SU-DHL-6 (cell line): ENCODE data around the gene REPS1.

Source experiments
- EZH2phosphoT487 ChIP-seq: fragments of 200-600 bp; sonication (generic), shearing (Covaris generic); conservative IDR thresholded peaks from 2 replicates; pipeline ENCODE4 v1.6.1; 2018; ENCODE audit warnings: mild to moderate bottlenecking, antibody characterized with exemption, low read length, moderate library complexity, mixed read lengths
- TF ChIP-seq, protein P1 (sequence below): fragments of 200-600 bp; sonication (generic); IDR thresholded peaks from one replicate; pipeline ENCODE4 v1.5.1; 2017; ENCODE audit warnings: antibody characterized with exemption, mild to moderate bottlenecking, low read length, moderate library complexity; ENCODE audit not compliant: insufficient read depth, poor library complexity, severe bottlenecking

DNA sequence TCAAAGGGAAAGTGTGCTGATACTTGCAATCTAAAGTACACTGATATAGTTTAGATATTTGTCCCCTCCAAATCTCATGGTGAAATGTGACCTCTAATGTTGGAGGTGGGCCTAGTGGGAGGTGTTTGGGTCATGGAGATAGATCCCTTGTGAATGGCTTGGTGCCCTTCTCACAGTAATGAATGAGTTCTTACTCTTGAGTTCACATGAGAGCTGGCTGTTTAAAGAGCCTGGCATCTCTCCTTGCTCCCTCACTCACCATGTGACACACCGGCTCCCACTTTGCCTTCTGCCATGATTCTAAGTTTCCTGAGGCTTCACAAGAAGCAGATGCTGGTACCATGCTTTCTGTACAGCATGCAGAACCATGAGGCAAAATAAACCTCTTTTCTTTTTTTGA, 78.1 kb downstream of the REPS1 start:
- TF ChIP-seq, protein P1, sequence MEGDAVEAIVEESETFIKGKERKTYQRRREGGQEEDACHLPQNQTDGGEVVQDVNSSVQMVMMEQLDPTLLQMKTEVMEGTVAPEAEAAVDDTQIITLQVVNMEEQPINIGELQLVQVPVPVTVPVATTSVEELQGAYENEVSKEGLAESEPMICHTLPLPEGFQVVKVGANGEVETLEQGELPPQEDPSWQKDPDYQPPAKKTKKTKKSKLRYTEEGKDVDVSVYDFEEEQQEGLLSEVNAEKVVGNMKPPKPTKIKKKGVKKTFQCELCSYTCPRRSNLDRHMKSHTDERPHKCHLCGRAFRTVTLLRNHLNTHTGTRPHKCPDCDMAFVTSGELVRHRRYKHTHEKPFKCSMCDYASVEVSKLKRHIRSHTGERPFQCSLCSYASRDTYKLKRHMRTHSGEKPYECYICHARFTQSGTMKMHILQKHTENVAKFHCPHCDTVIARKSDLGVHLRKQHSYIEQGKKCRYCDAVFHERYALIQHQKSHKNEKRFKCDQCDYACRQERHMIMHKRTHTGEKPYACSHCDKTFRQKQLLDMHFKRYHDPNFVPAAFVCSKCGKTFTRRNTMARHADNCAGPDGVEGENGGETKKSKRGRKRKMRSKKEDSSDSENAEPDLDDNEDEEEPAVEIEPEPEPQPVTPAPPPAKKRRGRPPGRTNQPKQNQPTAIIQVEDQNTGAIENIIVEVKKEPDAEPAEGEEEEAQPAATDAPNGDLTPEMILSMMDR = no peak
- no peak for TF ChIP-seq EZH2phosphoT487
